HEK293 (cell line): ENCODE measurements around the gene SP5.

Experiments used
- CTCF ChIA-PET: fragments of 350-600 bp; formaldehyde crosslinking; extraction: SDS; loops from one replicate; lab custom pipeline; 2021; ENCODE audit warnings: antibody characterized with exemption; lab: Yijun Ruan, JAX
- POLR2A ChIA-PET: fragments of 300-600 bp; formaldehyde crosslinking; extraction: SDS; loops from one replicate; lab custom pipeline; 2020; ENCODE audit warnings: antibody characterized with exemption, inconsistent platforms; lab: Yijun Ruan, JAX
- H3K27ac ChIP-seq: fragments of 200-500 bp; sonication (Bioruptor generic); 2 replicates; pipeline ENCODE4 v1.5.1; 2014; ENCODE audit warnings: low read depth, low read length, control low read depth, inconsistent platforms; ENCODE audit errors: extremely low read depth
- H3K36me3 ChIP-seq, 2 experiments: fragments of 200-500 bp in 1 of 2; sonication (Bioruptor generic) in 1 of 2; 1 replicate in 1 of 2; 2 replicates in 1 of 2; pipeline ENCODE4 v1.5.1; 2014 to 2017; ENCODE audit warnings: inconsistent platforms in 2 of 2, low read length in 2 of 2; ENCODE audit not compliant: control insufficient read depth in 2 of 2, insufficient read depth in 1 of 2
- H3K4me1 ChIP-seq: fragments of 200-500 bp; sonication (Bioruptor generic); 2 replicates; pipeline ENCODE4 v1.5.1; 2014; ENCODE audit warnings: mild to moderate bottlenecking, low read length, inconsistent platforms; ENCODE audit not compliant: control insufficient read depth, insufficient read depth
- H3K4me3 ChIP-seq: 2 replicates; pipeline ENCODE4 v1.5.1; 2011; ENCODE audit warnings: low read depth, mild to moderate bottlenecking, control low read depth, low read length, moderate library complexity
- H3K9me3 ChIP-seq: fragments of 200-500 bp; sonication (Bioruptor generic); 2 replicates; pipeline ENCODE4 v1.5.1; 2014; ENCODE audit warnings: low read depth, low read length, inconsistent platforms; ENCODE audit not compliant: control insufficient read depth, insufficient read depth
- PRDM4 ChIP-seq: fragments of 450-650 bp; formaldehyde crosslinking; IDR thresholded peaks from 2 replicates; pipeline ENCODE4 v1.5.1; 2017; ENCODE audit warnings: missing biosample characterization, missing genetic modification characterization
- YY2 ChIP-seq: fragments of 450-650 bp; formaldehyde crosslinking; IDR thresholded peaks from 2 replicates; pipeline ENCODE4 v1.5.1; 2016; ENCODE audit warnings: missing biosample characterization, missing genetic modification characterization
- ZBTB20 ChIP-seq: fragments of 450-650 bp; formaldehyde crosslinking; IDR thresholded peaks from 2 replicates; pipeline ENCODE4 v1.5.1; 2016; ENCODE audit warnings: missing biosample characterization, missing genetic modification characterization
- ZIC2 ChIP-seq: fragments of 450-650 bp; formaldehyde crosslinking; IDR thresholded peaks from 2 replicates; pipeline ENCODE4 v1.5.1; 2016; ENCODE audit warnings: missing biosample characterization, missing genetic modification characterization
- ZNF16 ChIP-seq: fragments of 450-650 bp; formaldehyde crosslinking; IDR thresholded peaks from 2 replicates; pipeline ENCODE4 v1.5.1; 2016; ENCODE audit warnings: low read depth, missing biosample characterization, missing genetic modification characterization
- ZNF211 ChIP-seq: fragments of 450-650 bp; formaldehyde crosslinking; IDR thresholded peaks from 2 replicates; pipeline ENCODE4 v1.5.1; 2016; ENCODE audit warnings: low read depth, missing biosample characterization, missing genetic modification characterization
- ZNF223 ChIP-seq: fragments of 450-650 bp; formaldehyde crosslinking; IDR thresholded peaks from 2 replicates; pipeline ENCODE4 v1.5.1; 2016; ENCODE audit warnings: missing biosample characterization, missing genetic modification characterization
- ZNF292 ChIP-seq: fragments of 450-650 bp; formaldehyde crosslinking; IDR thresholded peaks from 2 replicates; pipeline ENCODE4 v1.5.1; 2016; ENCODE audit warnings: low read depth, missing biosample characterization, missing genetic modification characterization, borderline replicate concordance
- ZNF341 ChIP-seq: fragments of 450-650 bp; formaldehyde crosslinking; IDR thresholded peaks from 2 replicates; pipeline ENCODE4; 2016; ENCODE audit warnings: low read depth, missing biosample characterization, missing genetic modification characterization
- ZNF362 ChIP-seq: fragments of 450-650 bp; formaldehyde crosslinking; IDR thresholded peaks from 2 replicates; pipeline ENCODE4 v1.5.1; 2016; ENCODE audit warnings: missing biosample characterization, missing genetic modification characterization
- ZNF37A ChIP-seq: fragments of 450-650 bp; IDR thresholded peaks from 2 replicates; pipeline ENCODE4 v1.5.1; 2018; ENCODE audit warnings: missing biosample characterization, missing genetic modification characterization
- ZNF423 ChIP-seq: fragments of 450-650 bp; formaldehyde crosslinking; IDR thresholded peaks from 2 replicates; pipeline ENCODE4 v1.5.1; 2016; ENCODE audit warnings: missing biosample characterization, missing genetic modification characterization
- ZNF473 ChIP-seq: fragments of 450-650 bp; formaldehyde crosslinking; IDR thresholded peaks from 2 replicates; pipeline ENCODE4 v1.5.1; 2017; ENCODE audit warnings: missing biosample characterization, missing genetic modification characterization
- ZNF629 ChIP-seq: fragments of 450-650 bp; formaldehyde crosslinking; IDR thresholded peaks from 2 replicates; pipeline ENCODE4 v1.5.1; 2017; ENCODE audit warnings: missing biosample characterization, missing genetic modification characterization
- ZNF639 ChIP-seq: fragments of 450-650 bp; formaldehyde crosslinking; IDR thresholded peaks from 2 replicates; pipeline ENCODE4 v1.5.1; 2016; ENCODE audit warnings: missing biosample characterization, missing genetic modification characterization
- ZNF776 ChIP-seq: fragments of 450-650 bp; formaldehyde crosslinking; IDR thresholded peaks from 2 replicates; pipeline ENCODE4 v1.5.0; 2017; ENCODE audit warnings: missing biosample characterization, missing genetic modification characterization, borderline replicate concordance
- ZSCAN4 ChIP-seq: fragments of 450-650 bp; formaldehyde crosslinking; IDR thresholded peaks from 2 replicates; pipeline ENCODE4 v1.5.1; 2017; ENCODE audit warnings: missing biosample characterization, missing genetic modification characterization

The SP5 gene

GRCh38 chr2:170737821-170738220 is 22.7 kb downstream of the SP5 start:
- H3K27ac ChIP-seq = no peak overlapping the region
- POLR2A ChIA-PET = no interaction called here
- no peaks in the 10 kb centered on the region for H3K4me1 ChIP-seq
- CTCF ChIA-PET = interaction anchor here (0.9 to 1.3 kb wide), 2 partner anchors 15 to 328 kb away, joined by 3 to 4 read pairs; no protein-coding TSS in a partner anchor
- no peak for TF ChIP-seq ZBTB20 (tag by site-specific recombination)
- TF ChIP-seq, all 188 proteins: peak for 0
- H3K36me3 ChIP-seq = no peaks in the 10 kb centered on the region
- H3K9me3 ChIP-seq = no peaks in the 10 kb centered on the region
- no peak overlapping the region for H3K4me3 ChIP-seq

GRCh38 chr2:170739048-170739447 is 23.9 kb downstream of the SP5 start:
- Histone ChIP-seq H3K4me3 (no peak overlapping the region), H3K4me1 (no peaks in the 10 kb centered on the region), H3K9me3 (no peaks in the 10 kb centered on the region)
- no peak for TF ChIP-seq ZNF292 (tag by site-specific recombination)
- TF ChIP-seq YY2 (tag by site-specific recombination) = no peak
- TF ChIP-seq ZNF423 (tag by site-specific recombination) = no peak
- TF ChIP-seq ZSCAN4 = no peak
- TF ChIP-seq ZNF639 (tag by site-specific recombination) = no peak
- TF ChIP-seq, all 188 proteins: peak for 0
- ChIA-PET POLR2A (no interaction called here), CTCF (interaction anchor here (0.8 to 1.1 kb wide), 2 partner anchors 74 to 330 kb away, joined by 3 to 4 read pairs; no protein-coding TSS in a partner anchor)
- no peaks in the 10 kb centered on the region for H3K36me3 ChIP-seq
- no peak overlapping the region for H3K27ac ChIP-seq

GRCh38 chr2:170739507-170740046 is 24.4 kb downstream of the SP5 start:
- Histone ChIP-seq H3K4me3 (no peak overlapping the region), H3K9me3 (no peaks in the 10 kb centered on the region), H3K36me3 (no peaks in the 10 kb centered on the region), H3K27ac (no peak overlapping the region), H3K4me1 (no peaks in the 10 kb centered on the region)
- POLR2A ChIA-PET = no interaction called here
- CTCF ChIA-PET = interaction anchor here (0.8 to 1.1 kb wide), 2 partner anchors 73 to 330 kb away, joined by 3 to 4 read pairs; no protein-coding TSS in a partner anchor
- TF ChIP-seq ZNF362 (no peak), ZNF341 (no peak), ZNF473 (no peak), ZNF16 (tag by site-specific recombination) (no peak), ZNF37A (no peak)
- TF ChIP-seq, all 188 proteins: peak for 0

GRCh38 chr2:170740660-170741059 is 25.5 kb downstream of the SP5 start:
- no peak overlapping the region for H3K4me3 ChIP-seq
- no peaks in the 10 kb centered on the region for H3K36me3 ChIP-seq
- TF ChIP-seq PRDM4 (no peak), ZNF776 (no peak), ZIC2 (tag by site-specific recombination) (0 out of 2 replicates have a peak, but pooled peaks have one; percentile 10), ZNF211 (tag by site-specific recombination) (no peak), ZSCAN4 (no peak), ZNF16 (tag by site-specific recombination) (no peak), ZNF223 (no peak), ZNF629 (tag by site-specific recombination) (no peak)
- TF ChIP-seq, all 188 proteins: peak for 1
- POLR2A ChIA-PET = no interaction called here
- no peak overlapping the region for H3K27ac ChIP-seq
- no peaks in the 10 kb centered on the region for H3K4me1 ChIP-seq
- no peaks in the 10 kb centered on the region for H3K9me3 ChIP-seq
- CTCF ChIA-PET = interaction anchor here (1.1 kb wide), 1 partner anchor 331 kb away, joined by 3 read pairs; no protein-coding TSS in a partner anchor
